Measurements from ENCODE around the gene SLC29A4. TPM values are rescaled to one million over a fixed set of nuclear protein-coding genes. Genes with fewer than 3 reads are reported as not detected.
"Not testable (repeated sequence)": the region's sequence is repeated elsewhere in the genome, so short reads cannot be mapped to it uniquely, and the experiment has no call there.

The SLC29A4 gene
- total RNA-seq, 2 experiments from 2014 or later = 0.45 to 0.88 TPM

DNA sequence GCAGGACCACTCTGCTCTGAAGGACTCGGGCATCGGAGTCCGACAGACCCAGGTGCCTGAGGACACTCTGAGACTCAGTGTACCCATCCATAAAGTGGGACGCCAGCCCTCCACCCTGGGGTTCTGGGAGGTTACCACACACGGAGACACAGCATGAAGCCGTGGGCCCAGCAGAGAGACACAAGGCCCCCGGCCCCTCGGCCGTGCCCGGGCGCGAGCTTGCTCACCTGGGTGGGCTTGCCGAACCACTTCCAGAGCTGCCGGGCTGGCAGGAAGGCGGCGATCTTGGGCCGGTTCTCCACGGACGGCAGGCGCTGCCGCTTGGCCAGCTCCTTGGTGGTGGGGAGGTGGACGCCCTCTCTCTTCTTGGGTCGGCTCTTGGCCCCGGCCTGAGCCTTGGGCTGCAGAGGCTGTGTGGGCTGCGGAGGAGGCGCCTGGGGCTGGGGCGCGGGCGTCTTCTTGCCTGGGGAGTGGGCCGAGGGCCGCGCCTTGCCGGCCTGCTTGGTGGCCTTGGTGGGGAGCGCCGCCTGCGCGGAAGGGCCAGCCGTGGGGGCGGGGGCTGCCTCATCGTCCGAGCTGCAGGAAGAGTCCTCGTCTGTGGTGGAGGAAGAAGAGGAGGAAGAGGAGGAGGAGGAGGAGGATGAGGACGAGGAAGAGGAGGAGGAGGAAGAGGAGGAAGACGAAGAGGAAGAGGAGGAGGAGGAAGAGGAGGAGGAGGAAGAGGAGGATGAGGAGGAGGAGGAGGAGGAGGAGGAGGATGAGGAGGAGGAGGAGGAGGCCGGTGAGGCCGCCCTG, 29.7 kb downstream of the SLC29A4 start:
- H3K27ac Mint-ChIP-seq, DNase-seq, H3K9me3 Mint-ChIP-seq, CTCF ChIA-PET, H3K27me3 Mint-ChIP-seq, H3K4me3 Mint-ChIP-seq, POLR2A ChIA-PET, H3K4me1 Mint-ChIP-seq: not testable (repeated sequence)
- peaks cover 42% of the 10 kb centered on the region for H3K36me3 Mint-ChIP-seq (ENCODE audit: low read depth)

DNA sequence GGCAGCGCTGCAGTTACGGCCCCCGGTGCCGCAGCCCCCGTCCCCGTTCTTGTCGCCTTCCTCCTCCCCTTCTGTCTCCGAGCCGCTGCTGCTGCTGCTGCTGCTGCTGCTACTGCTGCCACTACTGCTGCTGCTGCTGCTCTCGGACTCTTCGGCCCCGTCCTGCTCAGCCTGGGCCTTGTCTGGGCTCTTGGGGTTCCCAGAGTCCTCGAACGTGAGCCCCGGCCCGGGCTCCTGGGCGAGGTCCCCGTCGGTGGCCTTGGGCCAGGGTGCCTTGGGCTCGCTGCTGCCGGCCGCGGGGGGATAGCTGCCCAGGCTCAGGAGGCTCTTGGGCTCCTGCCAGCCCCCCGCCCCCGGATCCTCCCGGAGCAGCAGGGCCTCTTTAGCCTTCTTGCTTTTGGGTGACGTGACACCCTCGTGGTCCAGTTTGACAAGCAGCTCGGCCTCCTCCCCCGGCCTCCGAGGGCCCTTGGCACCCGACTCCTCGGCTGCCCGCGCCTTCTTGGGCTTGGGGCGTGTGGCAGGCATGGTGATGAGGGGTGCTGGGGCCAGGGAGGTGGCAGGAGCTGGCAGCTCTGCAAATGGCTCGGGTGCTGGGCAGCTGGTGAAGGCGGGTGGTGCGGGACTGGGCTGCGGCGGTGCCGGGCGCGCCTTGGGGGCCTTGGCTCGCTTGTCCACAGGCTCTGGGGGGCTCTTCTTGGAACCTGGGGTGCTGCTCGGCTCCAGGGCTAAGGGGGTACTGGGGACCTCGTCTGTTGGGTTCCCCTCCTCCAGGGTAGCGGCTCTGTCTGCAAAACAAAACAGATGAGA, 30.5 kb downstream of the SLC29A4 start:
- POLR2A ChIA-PET, H3K27me3 Mint-ChIP-seq, H3K9me3 Mint-ChIP-seq, H3K4me1 Mint-ChIP-seq, DNase-seq, H3K27ac Mint-ChIP-seq, CTCF ChIA-PET, H3K4me3 Mint-ChIP-seq: not testable (repeated sequence)
- H3K36me3 Mint-ChIP-seq (ENCODE audit: low read depth) = peaks cover 40% of the 10 kb centered on the region

- CTCF ChIA-PET = no interaction called here
- peaks cover 18% of the 10 kb centered on the region for H3K9me3 Mint-ChIP-seq
- no peaks in the 10 kb centered on the region for H3K27me3 Mint-ChIP-seq
- H3K4me3 Mint-ChIP-seq = no peak overlapping the region
- no peaks in the 10 kb centered on the region for H3K4me1 Mint-ChIP-seq
- H3K27ac Mint-ChIP-seq = no peak overlapping the region
- POLR2A ChIA-PET = no interaction called here
- no peak for DNase-seq
- H3K36me3 Mint-ChIP-seq (ENCODE audit: low read depth) = peaks cover 54% of the 10 kb centered on the region
These were observed 32.1 kb downstream of the SLC29A4 start for GRCh38 chr7:5314864-5315263.

GRCh38 chr7:5315761-5316160, 33.0 kb downstream of the SLC29A4 start:
- peaks cover 61% of the 10 kb centered on the region for H3K36me3 Mint-ChIP-seq (ENCODE audit: low read depth)
- CTCF ChIA-PET = interaction anchor here (0.7 kb wide), 1 partner anchor 22 kb away, joined by 3 read pairs; no protein-coding TSS in a partner anchor
- H3K27ac Mint-ChIP-seq = no peak overlapping the region
- H3K4me1 Mint-ChIP-seq = no peaks in the 10 kb centered on the region
- no peak for DNase-seq
- no peak overlapping the region for H3K4me3 Mint-ChIP-seq
- no peaks in the 10 kb centered on the region for H3K27me3 Mint-ChIP-seq
- POLR2A ChIA-PET = no interaction called here
- peaks cover 21% of the 10 kb centered on the region for H3K9me3 Mint-ChIP-seq

GRCh38 chr7:5318613-5319012, 35.9 kb downstream of the SLC29A4 start:
- CTCF ChIA-PET, H3K27me3 Mint-ChIP-seq, POLR2A ChIA-PET, H3K4me1 Mint-ChIP-seq, DNase-seq, H3K27ac Mint-ChIP-seq, H3K4me3 Mint-ChIP-seq: not testable (repeated sequence)
- Mint-ChIP-seq H3K36me3 (ENCODE audit: low read depth) (peaks cover 68% of the 10 kb centered on the region), H3K9me3 (peaks cover 23% of the 10 kb centered on the region)

- POLR2A ChIA-PET = no interaction called here
- Mint-ChIP-seq H3K36me3 (ENCODE audit: low read depth) (peaks cover 66% of the 10 kb centered on the region), H3K4me1 (no peaks in the 10 kb centered on the region), H3K9me3 (peaks cover 23% of the 10 kb centered on the region), H3K4me3 (no peak overlapping the region), H3K27me3 (no peaks in the 10 kb centered on the region), H3K27ac (no peak overlapping the region)
- CTCF ChIA-PET = no interaction called here
- DNase-seq = no peak
These were observed 37.6 kb downstream of the SLC29A4 start for GRCh38 chr7:5320391-5320790.

DNA sequence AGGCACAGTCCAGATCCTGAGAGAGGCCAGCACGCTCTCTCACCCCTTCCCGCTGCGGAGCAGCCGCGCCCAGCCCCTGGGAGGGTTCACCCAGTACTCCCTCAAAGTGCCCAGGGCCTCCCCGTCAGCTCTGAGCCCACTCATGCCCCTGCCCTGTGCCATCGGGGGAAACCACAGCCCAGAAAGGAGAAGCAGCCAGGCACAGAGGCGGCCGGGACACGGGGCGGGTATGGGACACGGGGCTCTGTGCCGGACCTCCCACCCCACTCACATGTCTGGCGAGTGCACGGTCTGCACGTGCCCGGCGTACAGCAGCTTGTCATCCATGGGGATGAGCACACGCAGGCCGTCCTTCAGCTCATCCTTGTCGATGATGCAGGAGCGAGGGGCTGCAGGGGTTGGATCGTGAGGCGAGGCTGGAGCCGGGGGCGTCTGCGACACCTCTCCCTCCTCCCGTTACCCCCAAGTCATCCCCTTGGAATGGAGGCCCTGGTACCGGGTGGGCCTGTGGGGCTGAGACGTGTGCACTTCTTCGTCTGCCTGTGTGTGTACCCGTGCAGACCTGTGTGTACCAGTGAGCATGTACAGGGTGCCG, 38.2 kb downstream of the SLC29A4 start:
- CTCF ChIA-PET = no interaction called here
- H3K4me3 Mint-ChIP-seq = no peak overlapping the region
- POLR2A ChIA-PET = no interaction called here
- H3K4me1 Mint-ChIP-seq = no peaks in the 10 kb centered on the region
- H3K27me3 Mint-ChIP-seq = no peaks in the 10 kb centered on the region
- H3K9me3 Mint-ChIP-seq = peaks cover 23% of the 10 kb centered on the region
- peaks cover 63% of the 10 kb centered on the region for H3K36me3 Mint-ChIP-seq (ENCODE audit: low read depth)
- no peak overlapping the region for H3K27ac Mint-ChIP-seq
- no peak for DNase-seq

DNA sequence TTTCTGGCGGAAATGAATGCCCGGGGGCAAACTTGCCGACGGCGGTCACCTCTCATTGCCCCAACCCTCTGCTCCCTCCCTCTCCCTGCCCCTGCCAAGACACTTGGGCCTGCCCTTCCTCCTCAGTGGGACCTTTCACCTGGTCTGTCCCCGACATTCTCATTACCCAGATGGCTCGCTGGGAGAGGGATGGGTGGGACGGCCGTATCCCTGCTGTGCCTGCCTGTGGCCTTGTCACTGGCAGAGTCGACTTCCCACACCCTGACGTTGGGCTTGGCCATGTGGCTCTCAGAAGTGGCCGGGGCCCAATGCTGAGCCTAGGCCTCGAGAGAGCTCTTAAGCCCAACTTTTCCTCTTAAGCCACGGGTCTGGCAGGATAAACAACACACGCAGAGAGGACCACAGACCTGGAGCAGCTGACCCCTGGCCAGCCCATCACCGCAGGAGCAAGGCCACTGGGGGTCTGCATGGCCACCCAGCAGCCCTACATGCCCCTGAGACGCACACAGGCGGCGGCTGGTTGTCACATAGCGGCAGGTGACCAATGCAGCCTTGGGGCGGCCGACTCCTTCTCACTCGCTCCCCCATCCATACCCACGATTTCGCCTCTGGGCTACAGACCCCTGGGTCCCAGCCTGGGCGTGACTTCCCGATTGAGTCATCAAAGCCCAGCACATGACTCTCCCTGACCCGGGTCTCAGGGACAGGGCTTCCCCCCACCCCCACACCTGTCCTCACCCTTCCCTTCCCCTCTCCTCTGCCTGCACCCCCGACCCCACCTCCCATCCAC, 40.1 kb downstream of the SLC29A4 start:
- ChIA-PET CTCF (no interaction called here), POLR2A (no interaction called here)
- peaks cover 21% of the 10 kb centered on the region for H3K9me3 Mint-ChIP-seq
- no peaks in the 10 kb centered on the region for H3K27me3 Mint-ChIP-seq
- H3K4me3 Mint-ChIP-seq = no peak overlapping the region
- H3K36me3 Mint-ChIP-seq (ENCODE audit: low read depth) = peaks cover 65% of the 10 kb centered on the region
- H3K4me1 Mint-ChIP-seq = no peaks in the 10 kb centered on the region
- no peak for DNase-seq
- H3K27ac Mint-ChIP-seq = no peak overlapping the region

DNA sequence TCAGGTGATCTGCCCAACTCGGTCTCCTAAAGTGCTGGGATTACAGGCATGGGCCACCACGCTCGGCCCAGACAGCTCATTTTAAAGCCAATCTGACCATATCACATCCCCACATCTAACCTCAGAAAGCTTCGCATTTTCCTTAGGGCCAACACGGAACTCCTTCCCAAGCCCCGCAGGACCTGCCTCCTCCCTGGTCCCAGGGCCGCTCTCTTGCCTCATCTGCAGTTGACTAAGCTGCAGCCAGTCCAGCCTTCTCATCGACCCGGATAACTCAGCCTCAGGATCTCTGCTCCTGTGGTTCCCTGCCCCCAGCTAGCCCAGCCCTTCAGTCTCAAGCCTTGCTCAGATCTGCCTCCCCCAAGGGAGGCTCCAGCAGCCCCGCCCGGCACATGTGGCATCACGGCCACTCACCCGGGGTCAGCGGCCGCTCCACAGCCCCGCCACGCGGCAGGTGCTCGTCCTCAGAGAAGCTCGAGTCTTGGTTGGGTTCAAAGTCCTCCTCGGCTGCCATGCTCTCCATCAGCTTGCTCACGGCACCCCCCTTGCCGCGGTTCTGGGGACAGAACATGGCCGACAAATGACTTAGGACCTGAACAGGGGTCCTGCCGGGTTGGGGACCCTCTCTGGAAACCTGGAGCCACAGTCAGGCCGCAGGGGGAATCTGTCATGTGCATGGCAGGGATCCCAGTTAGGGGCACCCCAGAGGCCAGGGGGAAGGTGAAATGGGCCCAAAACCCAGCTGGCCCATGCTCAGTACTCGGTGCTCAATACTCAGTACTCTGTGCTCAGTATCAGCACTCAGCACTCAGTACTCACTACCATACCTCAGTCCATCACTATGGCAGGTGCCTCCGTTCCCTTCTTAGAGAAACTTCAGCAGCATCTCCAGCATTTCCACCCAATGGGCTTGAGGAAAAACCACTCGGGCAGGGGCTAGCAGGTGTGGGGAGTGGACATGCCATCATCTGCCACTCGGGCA, 41.3 kb downstream of the SLC29A4 start:
- Mint-ChIP-seq H3K9me3 (peaks cover 11% of the 10 kb centered on the region), H3K36me3 (ENCODE audit: low read depth) (peaks cover 55% of the 10 kb centered on the region)
- H3K27me3 Mint-ChIP-seq, DNase-seq, H3K4me3 Mint-ChIP-seq, H3K4me1 Mint-ChIP-seq, CTCF ChIA-PET, H3K27ac Mint-ChIP-seq, POLR2A ChIA-PET: not testable (repeated sequence)

DNA sequence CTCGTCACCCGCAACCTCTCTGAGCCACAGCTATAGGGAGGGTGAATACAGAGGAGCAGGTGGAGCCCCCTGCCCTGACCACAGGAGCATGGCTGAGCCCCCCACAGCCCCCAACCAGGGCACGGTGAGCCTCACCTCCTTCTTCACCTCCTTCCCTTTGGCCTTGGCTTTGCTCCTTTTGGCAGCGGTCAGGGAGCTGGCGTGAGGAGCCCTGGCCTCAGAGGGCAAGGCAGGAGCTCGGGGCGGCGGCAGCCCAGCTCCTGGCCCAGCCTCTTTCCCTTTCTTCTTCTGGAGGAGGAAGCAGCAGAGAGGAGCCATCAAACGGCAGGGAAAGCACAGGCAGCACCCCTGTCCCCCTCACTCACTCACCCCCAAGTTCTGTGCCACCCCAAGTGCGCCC, 42.2 kb downstream of the SLC29A4 start:
- H3K27ac Mint-ChIP-seq = no peak overlapping the region
- peaks cover 51% of the 10 kb centered on the region for H3K36me3 Mint-ChIP-seq (ENCODE audit: low read depth)
- H3K4me1 Mint-ChIP-seq = no peaks in the 10 kb centered on the region
- peaks cover 4% of the 10 kb centered on the region for H3K9me3 Mint-ChIP-seq
- POLR2A ChIA-PET = no interaction called here
- CTCF ChIA-PET = no interaction called here
- no peak overlapping the region for H3K4me3 Mint-ChIP-seq
- H3K27me3 Mint-ChIP-seq = no peaks in the 10 kb centered on the region
- DNase-seq = no peak

GRCh38 chr7:5330288-5330687, 47.5 kb downstream of the SLC29A4 start:
- CTCF ChIA-PET = interaction anchor here (1.8 kb wide), 1 partner anchor 89 kb away, joined by 3 read pairs; no protein-coding TSS in a partner anchor
- peaks cover 45% of the 10 kb centered on the region for H3K36me3 Mint-ChIP-seq (ENCODE audit: low read depth)
- POLR2A ChIA-PET = no interaction called here

DNA sequence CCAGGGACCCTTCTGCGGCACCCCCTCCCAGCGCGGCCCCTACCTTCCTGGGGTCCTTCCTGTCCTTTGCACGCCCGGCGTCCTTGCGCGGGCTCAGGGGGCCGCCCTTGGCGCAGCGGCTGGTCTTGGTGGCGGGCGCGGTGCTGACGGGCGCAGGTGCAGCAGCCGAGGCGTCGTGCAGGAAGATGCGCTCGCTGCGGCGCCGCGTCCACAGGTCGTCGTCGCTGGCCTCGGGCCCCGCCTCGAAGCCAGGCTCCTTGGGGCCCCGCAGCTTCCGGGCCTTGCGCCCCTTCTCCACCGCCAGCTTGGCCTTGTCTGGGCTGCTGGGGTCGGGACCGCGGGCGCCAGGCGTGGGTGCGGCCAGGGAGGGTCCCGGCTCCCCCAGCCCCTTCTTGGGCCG, 49.8 kb downstream of the SLC29A4 start:
- Mint-ChIP-seq H3K4me3 (no peak overlapping the region), H3K4me1 (peaks cover 17% of the 10 kb centered on the region), H3K36me3 (ENCODE audit: low read depth) (peaks cover 55% of the 10 kb centered on the region), H3K9me3 (peaks cover 9% of the 10 kb centered on the region), H3K27me3 (peaks cover 3% of the 10 kb centered on the region), H3K27ac (no peak overlapping the region)
- no peak for DNase-seq
- ChIA-PET POLR2A (no interaction called here), CTCF (no interaction called here)

More at GRCh38 chr7:5330288-5330687, 47.5 kb downstream of the SLC29A4 start:
- Mint-ChIP-seq H3K4me1 (peaks cover 17% of the 10 kb centered on the region), H3K27me3 (peaks cover 3% of the 10 kb centered on the region), H3K27ac (no peak overlapping the region), H3K9me3 (no peaks in the 10 kb centered on the region), H3K4me3 (no peak overlapping the region)
- no peak for DNase-seq

All from activated CD4-positive, alpha-beta memory T cell treated with anti-CD3 and anti-CD28 coated beads, Interleukin-2, amount 10 ng/mL, durations not matched to agents 7 days and 5 days (primary cell).